Keratinocyte (primary cell): ENCODE measurements around the gene TTC13. TPM values are rescaled to one million over a fixed set of nuclear protein-coding genes. Genes with fewer than 3 reads are reported as not detected.
A peak's percentile ranks its signal among the peaks of the same experiment; 100 is the strongest.

Experiments used
- DNase-seq: peaks from one replicate; pipeline ENCODE4 v3.0.0-alpha.2; 2011; ENCODE audit warnings: low read depth, missing footprints, low spot score
- FAIRE-seq: peaks from 2 replicates; lab custom pipeline; 2011; peaks lifted over from hg19 to GRCh38; lab: Jason Lieb, UNC
- H2AFZ ChIP-seq: 2 replicates; pipeline ENCODE4 v1.6.0; 2012; ENCODE audit warnings: low read length, control low read depth, inconsistent platforms; ENCODE audit not compliant: control insufficient read depth
- H3K27ac ChIP-seq: 2 replicates; pipeline ENCODE4 v1.5.1; 2011; ENCODE audit warnings: low read length; ENCODE audit not compliant: control insufficient read depth, insufficient read depth
- H3K27me3 ChIP-seq: 3 replicates; pipeline ENCODE4 v1.6.0; 2011; ENCODE audit warnings: low read length; ENCODE audit not compliant: control insufficient read depth, insufficient read depth; ENCODE audit errors: extremely low read depth
- H3K36me3 ChIP-seq, 2 experiments: 2 replicates in 1 of 2; 3 replicates in 1 of 2; pipeline ENCODE4 v1.5.1; 2011; ENCODE audit warnings: low read length in 2 of 2, mild to moderate bottlenecking in 1 of 2; ENCODE audit not compliant: control insufficient read depth in 2 of 2, insufficient read depth in 2 of 2; ENCODE audit errors: extremely low read depth in 1 of 2
- H3K4me1 ChIP-seq: 3 replicates; pipeline ENCODE4 v1.5.1; 2011; ENCODE audit warnings: low read length; ENCODE audit not compliant: control insufficient read depth, insufficient read depth; ENCODE audit errors: extremely low read depth
- H3K4me2 ChIP-seq: 3 replicates; pipeline ENCODE4 v1.6.0; 2011; ENCODE audit warnings: low read depth, low read length; ENCODE audit not compliant: control insufficient read depth, insufficient read depth; ENCODE audit errors: extremely low read depth
- H3K4me3 ChIP-seq, 3 experiments: fragments of 200-600 bp in 1 of 3; sonication (generic) in 1 of 3; 2 replicates in 2 of 3; 3 replicates in 1 of 3; pipeline ENCODE4 v1.5.1; 2011 to 2016; ENCODE audit warnings: low read length in 3 of 3, mild to moderate bottlenecking in 3 of 3, control low read depth in 2 of 3, inconsistent platforms in 1 of 3, low read depth in 1 of 3, mixed read lengths in 1 of 3, mixed run types in 1 of 3, moderate library complexity in 1 of 3; ENCODE audit not compliant: control insufficient read depth in 2 of 3, insufficient read depth in 2 of 3; ENCODE audit errors: extremely low read depth in 1 of 3
- H3K79me2 ChIP-seq: 2 replicates; pipeline ENCODE4 v1.6.0; 2012; ENCODE audit warnings: low read length; ENCODE audit not compliant: control insufficient read depth, insufficient read depth
- H3K9ac ChIP-seq: 3 replicates; pipeline ENCODE4 v1.6.0; 2011; ENCODE audit warnings: low read length; ENCODE audit not compliant: control insufficient read depth, insufficient read depth; ENCODE audit errors: extremely low read depth
- H3K9me1 ChIP-seq: 3 replicates; pipeline ENCODE4 v1.6.0; 2011; ENCODE audit warnings: low read length; ENCODE audit not compliant: control insufficient read depth, insufficient read depth; ENCODE audit errors: extremely low read depth
- H3K9me3 ChIP-seq: 2 replicates; pipeline ENCODE4 v1.5.1; 2012; ENCODE audit warnings: low read depth, low read length; ENCODE audit not compliant: control insufficient read depth
- H4K20me1 ChIP-seq: 3 replicates; pipeline ENCODE4 v1.6.0; 2011; ENCODE audit warnings: low read length; ENCODE audit not compliant: control insufficient read depth, insufficient read depth; ENCODE audit errors: extremely low read depth
- EZH2 ChIP-seq: IDR thresholded peaks from one replicate; pipeline ENCODE4 v1.6.1; 2012; ENCODE audit warnings: inconsistent platforms, mild to moderate bottlenecking, low read length, moderate library complexity
- dilution Hi-C: fragments of 300-500 bp; cut with MboI; formaldehyde crosslinking; loops from one replicate; pipeline ENCODE4 v1.7.0; 2020; ENCODE audit warnings: low sequenced_read_pairs; ENCODE audit not compliant: extremely low pct_ligation_motif_present
- polyA plus RNA-seq, 5 experiments: library from polyadenylated mRNA; depleted of rRNA in 3 of 5; stranded (reverse) in 3 of 5; stranded (forward) in 1 of 5; unstranded in 1 of 5; fragments of >200 nt; gene quantifications; 1 replicate in 1 of 5; 2 replicates in 3 of 5; 3 replicates in 1 of 5; pipeline versions ENCODE4 v1.2.1 to v1.2.3, GENCODE V29; 2011 to 2012; ENCODE audit warnings: missing spikeins in 2 of 5, low read depth in 1 of 5, low replicate concordance in 1 of 5
- TF ChIP-seq, protein P1 (sequence below), 3 experiments: IDR thresholded peaks in 1 of 3; conservative IDR thresholded peaks in 1 of 3; optimal IDR thresholded peaks in 1 of 3; 2 replicates in 2 of 3; 3 replicates in 1 of 3; pipeline versions ENCODE3 to v1.5.1; 2011; ENCODE audit warnings: low read length in 3 of 3, mild to moderate bottlenecking in 3 of 3, moderate library complexity in 2 of 3, control low read depth in 1 of 3, inconsistent platforms in 1 of 3; ENCODE audit not compliant: insufficient read depth in 2 of 3; ENCODE audit errors: extremely low read depth in 1 of 3

The TTC13 gene
- polyA plus RNA-seq, 1 donor (not counting 4 experiments of a cell fraction or from before 2014, with no cell fraction given): 8.3 TPM

DNA sequence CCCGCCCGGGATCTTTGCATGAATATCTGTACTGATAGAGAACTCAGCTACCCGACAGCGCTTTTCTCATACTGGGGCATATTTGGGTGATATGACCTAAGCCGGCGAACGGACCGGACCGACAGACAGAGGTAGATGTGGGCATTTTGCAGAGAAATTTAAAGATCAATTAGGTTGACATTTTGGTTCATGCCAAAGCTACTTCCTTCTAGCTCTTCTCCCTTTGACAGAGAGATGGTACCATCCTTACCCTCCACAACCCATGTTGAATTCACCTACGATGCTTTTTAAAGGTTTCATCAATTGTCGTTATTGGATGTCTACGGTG is 692 bp upstream of the TTC13 start:
- dilution Hi-C loops: no loop called here
- Histone ChIP-seq H3K9me3 (no peaks in the 10 kb centered on the region), H3K9ac (peak overlapping the region; percentile 76), H3K36me3 (peaks cover 8 to 18% of the 10 kb centered on the region in 2 experiments), H4K20me1 (no peaks in the 10 kb centered on the region), H3K9me1 (no peaks in the 10 kb centered on the region), H3K4me1 (peaks cover 12% of the 10 kb centered on the region), H3K4me3 (peak overlapping the region; percentile 87 to 93 (median 92)), H3K79me2 (peaks cover 56% of the 10 kb centered on the region), H3K27me3 (no peaks in the 10 kb centered on the region), H2AFZ (peak overlapping the region; percentile 74), H3K4me2 (peak overlapping the region; percentile 87), H3K27ac (peak overlapping the region; percentile 29)
- no peak for TF ChIP-seq EZH2
- TF ChIP-seq, protein P1, sequence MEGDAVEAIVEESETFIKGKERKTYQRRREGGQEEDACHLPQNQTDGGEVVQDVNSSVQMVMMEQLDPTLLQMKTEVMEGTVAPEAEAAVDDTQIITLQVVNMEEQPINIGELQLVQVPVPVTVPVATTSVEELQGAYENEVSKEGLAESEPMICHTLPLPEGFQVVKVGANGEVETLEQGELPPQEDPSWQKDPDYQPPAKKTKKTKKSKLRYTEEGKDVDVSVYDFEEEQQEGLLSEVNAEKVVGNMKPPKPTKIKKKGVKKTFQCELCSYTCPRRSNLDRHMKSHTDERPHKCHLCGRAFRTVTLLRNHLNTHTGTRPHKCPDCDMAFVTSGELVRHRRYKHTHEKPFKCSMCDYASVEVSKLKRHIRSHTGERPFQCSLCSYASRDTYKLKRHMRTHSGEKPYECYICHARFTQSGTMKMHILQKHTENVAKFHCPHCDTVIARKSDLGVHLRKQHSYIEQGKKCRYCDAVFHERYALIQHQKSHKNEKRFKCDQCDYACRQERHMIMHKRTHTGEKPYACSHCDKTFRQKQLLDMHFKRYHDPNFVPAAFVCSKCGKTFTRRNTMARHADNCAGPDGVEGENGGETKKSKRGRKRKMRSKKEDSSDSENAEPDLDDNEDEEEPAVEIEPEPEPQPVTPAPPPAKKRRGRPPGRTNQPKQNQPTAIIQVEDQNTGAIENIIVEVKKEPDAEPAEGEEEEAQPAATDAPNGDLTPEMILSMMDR (optimal IDR thresholded peaks at IDR 0.05 in 1 of 3, IDR thresholded peaks at IDR 0.05 in 1 of 3, conservative IDR thresholded peaks at IDR 0.05 in 1 of 3; ENCODE audit: extremely low read depth in 1 of 3, insufficient read depth in 2 of 3, low read length in 3 of 3): no peak
- DNase-seq: no peak
- no peak for FAIRE-seq

- peaks cover 6 to 18% of the 10 kb centered on the region in 2 experiments for H3K36me3 ChIP-seq
- H3K4me3 ChIP-seq: peak overlapping the region; percentile 77 to 92 (median 87)
- no peaks in the 10 kb centered on the region for H3K27me3 ChIP-seq
- H3K9ac ChIP-seq: peak overlapping the region; percentile 65
- H3K9me1 ChIP-seq: no peaks in the 10 kb centered on the region
- H3K27ac ChIP-seq: peak overlapping the region; percentile 51
- H4K20me1 ChIP-seq: no peaks in the 10 kb centered on the region
- peak overlapping the region; percentile 58 for H2AFZ ChIP-seq
- H3K79me2 ChIP-seq: peaks cover 48% of the 10 kb centered on the region
- FAIRE-seq: no peak
- peak overlapping the region; percentile 96 for H3K4me2 ChIP-seq
- dilution Hi-C loops: no loop called here
- DNase-seq: no peak
- no peak for TF ChIP-seq EZH2
- peaks cover 12% of the 10 kb centered on the region for H3K4me1 ChIP-seq
- H3K9me3 ChIP-seq: no peaks in the 10 kb centered on the region
Observed at GRCh38 chr1:230977761-230978490, 735 bp downstream of the TTC13 start.
